Measurements from ENCODE around the gene ADH5.
A peak's percentile ranks its signal among the peaks of the same experiment; 100 is the strongest.
"Not testable (repeated sequence)": the region's sequence is repeated elsewhere in the genome, so short reads cannot be mapped to it uniquely, and the experiment has no call there.

The ADH5 gene

DNA sequence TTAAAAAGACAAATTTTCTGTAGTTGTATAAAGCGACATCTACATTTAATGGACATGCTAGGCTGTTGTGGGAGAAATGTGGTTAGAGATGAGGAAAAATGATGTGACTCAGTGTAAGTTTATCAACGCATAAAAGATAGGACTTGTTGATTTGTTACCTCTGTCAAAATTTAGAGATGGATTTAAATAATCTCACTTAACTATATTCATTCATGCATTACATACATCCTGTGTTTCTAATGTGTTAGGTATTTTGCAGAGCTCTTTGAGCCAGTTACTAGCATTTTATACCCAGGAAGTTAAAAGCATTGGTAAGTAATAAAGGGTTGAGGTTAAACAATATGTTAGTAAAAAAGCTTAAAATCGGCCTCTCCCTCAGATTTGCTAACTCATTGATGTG, 58.7 kb downstream of the ADH5 start:
- peak; percentile 71 for DNase-seq (ENCODE audit: low read depth)

DNA sequence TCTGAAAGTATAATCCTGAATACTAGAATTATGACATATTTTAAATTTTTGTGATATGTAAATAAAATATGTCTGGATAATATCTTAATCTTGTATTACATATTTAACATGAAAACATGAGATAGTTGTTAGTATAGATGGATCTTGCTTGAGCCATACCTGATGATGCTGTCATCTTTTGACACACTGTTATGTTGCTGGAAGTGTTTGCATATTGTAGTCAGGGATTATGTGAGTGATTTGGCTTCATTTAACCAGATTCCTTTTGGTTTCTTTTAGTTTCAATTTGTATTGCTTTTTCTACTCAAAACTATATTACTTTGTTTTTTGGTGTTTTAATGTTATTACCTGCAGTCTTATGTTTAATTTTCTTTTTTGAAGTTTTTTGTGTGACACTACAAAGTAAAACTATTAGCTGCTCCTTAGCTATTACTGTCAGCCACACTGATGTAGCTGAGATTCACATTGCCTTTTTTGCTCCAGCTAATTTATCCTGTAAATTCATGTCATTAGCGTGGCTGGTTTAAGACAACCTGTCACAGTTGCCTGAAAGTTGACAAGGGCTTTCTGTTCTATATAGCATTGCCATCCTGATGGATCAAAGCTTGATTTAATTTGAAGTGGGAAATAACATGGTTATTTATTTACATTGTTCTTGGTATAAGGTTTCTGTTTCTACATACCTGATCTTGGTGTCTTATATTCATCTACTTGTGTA, 59.4 kb downstream of the ADH5 start:
- peak; percentile 13 for DNase-seq (ENCODE audit: low read depth)

DNA sequence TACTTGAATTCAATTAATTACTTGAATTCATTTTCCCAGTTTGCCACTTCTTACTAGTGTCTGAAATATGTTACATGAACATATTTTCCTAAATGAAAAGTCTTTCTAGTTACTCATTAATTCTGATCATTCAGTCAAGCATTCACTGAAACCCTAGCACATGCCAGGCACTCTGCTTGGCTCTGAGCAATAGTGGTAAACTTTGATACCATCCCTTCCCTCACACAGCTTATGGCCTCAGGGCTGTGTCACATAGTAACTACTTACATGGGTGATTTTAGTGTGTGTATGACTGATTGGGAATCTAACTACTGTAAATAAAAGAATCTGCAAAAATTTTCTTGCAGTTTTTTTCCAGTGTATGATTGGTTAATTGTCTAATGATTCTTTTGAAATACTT, 60.4 kb downstream of the ADH5 start:
- DNase-seq (ENCODE audit: low read depth) = peak; percentile 19

DNA sequence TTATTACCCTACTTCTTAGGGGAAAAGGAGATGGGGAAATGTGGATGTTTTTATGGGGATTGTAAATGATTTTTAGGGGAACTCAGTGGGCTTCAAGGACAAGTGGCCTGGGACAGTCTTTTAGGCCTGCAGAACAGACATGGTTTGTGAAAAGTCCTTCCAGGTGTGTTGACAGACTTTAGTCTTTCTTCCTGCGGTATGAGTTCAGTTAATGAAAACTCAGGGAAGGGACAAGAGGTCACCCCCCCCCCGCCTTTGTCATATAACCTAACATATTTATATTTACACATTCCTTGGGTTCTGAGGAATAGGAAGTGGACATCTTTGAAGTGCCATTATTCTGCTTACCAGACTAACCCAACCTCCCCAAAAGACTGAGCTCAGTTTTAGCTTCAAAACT, 61.3 kb downstream of the ADH5 start:
- no peak for DNase-seq (ENCODE audit: low read depth)

DNA sequence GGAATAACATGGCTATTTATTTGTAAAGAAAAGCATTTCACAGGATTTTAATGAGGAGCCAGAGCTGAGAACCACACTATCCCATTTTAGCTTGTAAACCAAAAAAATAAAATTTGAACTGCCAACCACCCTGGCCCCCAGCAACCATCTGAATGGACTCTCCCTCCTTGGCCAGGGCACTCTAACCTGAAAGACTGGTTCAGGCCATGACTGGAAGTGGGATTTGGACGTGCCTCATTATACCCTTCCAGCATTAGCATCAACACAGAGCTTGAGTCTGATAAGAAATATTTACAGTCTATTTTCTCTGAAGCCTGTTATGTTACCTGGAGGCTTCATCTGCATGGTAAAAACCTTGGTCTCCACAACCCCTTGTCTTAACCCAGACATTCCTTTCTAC, 63.1 kb downstream of the ADH5 start:
- DNase-seq (ENCODE audit: low read depth) = no peak

DNA sequence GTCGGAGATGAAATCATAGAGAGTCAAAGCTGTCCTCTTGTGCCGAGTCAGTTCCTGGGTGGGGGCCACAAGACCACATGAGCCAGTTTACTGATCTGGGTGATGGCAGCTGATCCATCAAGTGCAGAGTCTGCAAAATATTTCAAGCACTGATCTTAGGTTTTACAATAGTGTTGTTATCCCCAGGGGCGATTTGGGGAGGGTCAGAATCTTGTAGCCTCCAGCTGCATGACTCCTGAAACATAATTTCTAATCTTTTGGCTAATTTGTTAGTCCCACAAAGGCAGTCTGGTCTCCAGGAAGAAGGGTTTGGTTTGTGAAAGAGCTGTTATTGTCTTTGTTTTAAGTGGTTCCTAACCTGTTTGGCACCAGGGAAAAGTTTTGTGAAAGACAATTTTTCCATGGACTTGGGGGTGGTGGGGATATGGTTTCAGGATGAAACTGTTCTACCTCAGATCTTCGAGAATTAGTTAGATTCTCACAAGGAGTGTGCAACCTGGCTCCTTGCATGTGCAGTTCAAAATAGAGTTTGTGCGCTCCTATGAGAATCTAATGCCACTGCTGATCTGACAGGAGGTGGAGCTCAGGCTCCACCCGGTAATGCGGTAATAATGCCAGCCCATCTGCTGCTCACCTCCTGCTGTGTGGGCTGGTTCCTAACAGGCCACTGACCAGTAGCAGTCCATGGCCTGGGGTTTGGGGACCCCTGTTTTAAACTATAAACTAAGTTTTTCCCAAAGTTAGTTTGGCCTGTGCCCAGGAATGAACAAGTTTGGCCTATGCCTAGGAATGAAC, 63.9 kb downstream of the ADH5 start:
- DNase-seq (ENCODE audit: low read depth) = no peak

DNA sequence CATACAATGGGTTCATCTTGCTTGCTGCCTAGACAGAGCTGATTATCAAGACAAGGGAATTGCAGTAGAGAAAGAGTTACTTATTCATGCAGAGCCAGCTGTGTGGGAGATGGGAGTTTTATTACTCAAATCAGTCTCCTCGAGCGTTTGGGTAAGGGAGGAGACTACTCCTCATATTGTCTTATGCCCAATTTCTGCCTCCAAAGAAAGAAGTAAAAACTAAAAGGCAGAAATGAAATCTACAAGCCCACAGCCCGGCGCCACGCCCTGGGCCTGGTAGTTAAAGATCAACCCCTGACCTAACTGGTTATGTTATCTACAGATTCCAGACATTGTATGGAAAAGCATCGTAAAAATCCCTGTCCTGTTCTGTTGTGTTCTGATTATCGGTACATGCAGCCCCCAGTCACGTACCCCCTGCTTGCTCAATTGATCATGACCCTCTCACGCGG, 64.8 kb downstream of the ADH5 start:
- DNase-seq (ENCODE audit: low read depth) = not testable (repeated sequence)

DNA sequence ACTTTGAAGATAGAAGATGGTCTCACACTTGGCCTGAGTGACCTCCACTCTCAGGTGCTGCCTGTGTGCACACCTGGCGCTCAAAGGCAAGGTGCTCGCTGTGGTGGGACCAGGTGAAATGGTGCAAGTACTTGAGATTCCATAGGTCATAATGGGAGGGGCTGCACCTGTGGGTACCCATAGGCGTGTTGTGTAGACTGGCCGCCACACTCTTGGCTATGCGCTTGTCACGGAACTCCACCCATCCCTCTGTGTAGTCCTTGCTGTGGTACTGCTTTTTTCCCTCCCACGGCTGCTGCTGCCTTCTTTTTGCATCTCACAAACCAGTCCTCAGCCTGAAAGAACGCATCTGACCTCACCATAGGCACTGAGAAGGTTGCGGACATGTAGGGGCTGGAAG, 66.0 kb downstream of the ADH5 start:
- DNase-seq (ENCODE audit: low read depth) = no peak

DNA sequence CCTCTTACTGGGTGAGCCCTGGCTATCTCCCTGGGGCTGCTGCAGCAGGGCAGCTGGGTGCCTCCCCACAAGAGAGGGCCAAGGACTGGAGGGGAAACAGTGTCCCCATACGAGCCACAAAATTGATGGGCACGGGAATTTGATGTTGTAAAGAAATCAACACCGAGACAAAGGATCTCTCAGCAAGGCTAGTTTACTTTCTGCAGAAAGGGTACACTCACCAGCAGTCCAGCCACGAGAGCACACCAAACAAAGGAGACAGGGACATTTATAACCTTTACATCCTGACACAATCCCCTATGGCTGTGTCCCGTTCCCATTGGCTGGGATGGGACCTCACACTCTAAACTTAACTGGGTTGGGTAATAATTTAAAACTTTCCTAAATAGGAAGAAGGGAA, 67.2 kb downstream of the ADH5 start:
- no peak for DNase-seq (ENCODE audit: low read depth)
